Activated effector memory CD4-positive, alpha-beta T cell treated with Interleukin-2 at 50 U/mL for 16 hours (primary cell): ENCODE measurements around the gene OR2L2.
"Not testable (repeated sequence)": the region's sequence is repeated elsewhere in the genome, so short reads cannot be mapped to it uniquely, and the experiment has no call there.

Experiments used
- DNase-seq: peaks from one replicate; pipeline ENCODE4 v3.0.0-alpha.2; 2020

The OR2L2 gene

GRCh38 chr1:248029770-248030169, at the start of gene OR2L2:
TSS of gene OR2L2 (plus strand) at chr1:248030070. CDS start at chr1:248038268, 8,198 bp downstream.
- no peak for DNase-seq

DNA sequence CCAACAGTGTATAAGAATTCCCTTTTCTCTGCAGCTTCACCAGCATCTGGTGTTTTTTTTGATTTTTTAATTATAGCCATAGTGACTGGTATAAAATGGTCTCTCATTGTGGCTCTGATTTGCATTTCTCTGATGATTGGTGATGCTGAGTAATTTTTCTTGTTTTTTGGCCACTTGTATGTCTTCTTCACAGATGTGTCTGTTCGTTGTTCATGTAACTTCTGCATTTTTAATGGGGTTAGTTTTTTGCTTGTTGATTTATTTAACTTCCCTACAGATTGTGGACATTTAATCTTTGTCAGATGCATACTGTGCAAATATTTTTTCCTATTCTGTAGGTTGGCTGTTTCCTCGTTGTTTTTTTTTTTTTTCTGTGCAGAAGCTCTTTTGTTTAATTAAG, 36.9 kb upstream of the OR2L2 start:
- DNase-seq = no peak

- no peak for DNase-seq
Observed at GRCh38 chr1:247998811-247999210, 31.1 kb upstream of the OR2L2 start.

GRCh38 chr1:248000169-248000568, 29.7 kb upstream of the OR2L2 start:
- DNase-seq = no peak

GRCh38 chr1:248007778-248008177, 22.1 kb upstream of the OR2L2 start:
- no peak for DNase-seq

DNA sequence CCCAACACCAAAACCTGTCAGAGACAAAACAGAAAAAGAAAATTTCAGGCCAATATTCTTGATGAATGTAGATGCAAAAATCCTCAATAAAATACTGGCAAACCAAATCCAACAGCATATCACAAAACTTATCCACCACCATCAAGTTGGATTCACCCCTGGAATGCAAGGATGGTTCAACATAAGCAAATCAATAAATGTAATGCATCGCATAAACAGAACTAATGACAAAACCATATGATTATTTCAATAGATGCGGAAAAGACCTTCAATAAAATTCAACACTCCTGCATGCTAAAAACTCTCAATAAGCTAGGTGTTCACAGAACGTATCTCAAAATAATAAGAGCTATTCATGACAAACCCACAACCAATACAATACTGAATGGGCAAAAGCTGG, 20.2 kb upstream of the OR2L2 start:
- DNase-seq = no peak

DNA sequence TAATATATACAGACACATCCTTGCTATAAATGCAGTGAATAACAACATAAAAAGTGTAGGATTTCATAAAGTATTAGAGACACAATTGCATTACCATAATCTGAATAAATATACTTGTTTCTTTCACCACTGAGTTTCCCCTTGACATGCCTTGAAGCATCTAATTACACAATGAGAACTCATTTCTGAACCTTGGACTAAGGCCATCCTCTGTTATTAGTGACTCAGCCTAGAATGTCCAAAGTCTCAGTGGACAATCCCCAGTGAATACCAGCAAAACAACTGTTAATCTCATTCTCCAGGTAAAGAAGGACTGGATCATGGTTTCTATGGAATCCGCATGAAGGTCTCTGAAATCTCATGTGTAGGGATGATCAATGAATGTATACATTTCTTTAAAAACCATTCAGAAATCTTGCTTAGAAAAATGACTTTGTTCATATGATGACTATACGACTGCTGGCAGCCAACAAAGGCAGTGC, 16.6 kb upstream of the OR2L2 start, which contains the start of gene OR2L5:
Gene OR2L5 (plus strand): TSS at position 432 of the 482 bp plus-strand sequence. CDS start 8,288 bp downstream, outside the sequence.
- DNase-seq = no peak

DNA sequence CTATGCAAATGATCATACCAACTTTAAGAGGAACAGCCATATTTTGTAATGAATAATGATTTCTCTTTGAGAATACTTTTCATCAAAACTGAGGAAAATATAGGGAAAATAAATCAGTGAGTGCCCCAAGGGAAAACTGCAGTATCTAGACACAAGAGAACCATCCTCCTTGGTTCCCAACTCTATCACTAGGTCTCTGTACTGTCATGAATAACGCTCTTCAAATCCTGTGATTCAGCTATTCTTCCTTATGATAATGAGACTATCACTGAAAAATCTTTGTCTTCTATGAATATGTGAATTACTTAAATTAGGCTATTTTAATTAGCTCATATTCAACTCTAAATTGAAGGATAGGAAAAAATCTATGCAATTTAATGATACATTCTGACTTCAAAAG, 14.1 kb upstream of the OR2L2 start:
- DNase-seq = no peak

GRCh38 chr1:248045209-248045608, 15.3 kb downstream of the OR2L2 start:
- no peak for DNase-seq

DNA sequence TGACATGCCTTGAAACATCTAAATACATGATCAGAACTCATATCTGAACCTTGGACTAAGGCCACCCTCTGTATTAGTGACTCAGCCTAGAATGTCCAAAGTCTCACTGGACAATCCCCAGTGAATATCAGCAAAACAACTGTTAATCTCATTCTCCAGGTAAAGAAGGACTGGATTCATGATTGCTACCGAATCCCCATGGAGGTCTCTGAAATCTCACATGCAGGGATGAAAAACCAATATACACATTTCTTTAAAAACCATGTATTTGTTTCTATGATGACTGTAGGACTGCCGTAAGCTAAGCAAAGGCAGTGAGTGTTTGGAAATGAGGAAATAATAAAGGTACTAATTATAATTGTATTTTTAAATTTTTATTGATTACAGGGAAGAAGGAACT, 16.7 kb downstream of the OR2L2 start, which contains the start of gene OR2L3:
Gene OR2L3 (plus strand): TSS at position 301 of the 400 bp plus-strand sequence. CDS start 13,846 bp downstream, outside the sequence.
- no peak for DNase-seq

DNA sequence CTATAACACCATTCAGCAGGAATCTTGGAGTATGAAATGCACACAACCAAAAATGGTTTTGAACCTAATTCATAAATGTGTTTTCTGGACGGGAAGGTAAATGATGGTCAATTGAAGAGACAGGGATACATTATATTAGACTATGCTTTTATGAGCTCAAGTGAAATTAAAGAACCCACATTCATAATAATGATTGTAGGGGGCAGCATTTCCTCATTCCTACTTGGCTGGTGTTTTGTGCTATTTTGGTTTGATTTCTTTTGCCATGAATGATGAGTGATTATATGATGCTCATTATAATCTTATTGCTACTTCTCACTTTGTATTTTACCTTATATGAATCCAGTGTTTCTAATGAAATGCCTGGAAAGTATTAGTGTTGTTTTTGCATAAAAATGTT, 17.1 kb downstream of the OR2L2 start:
- no peak for DNase-seq

GRCh38 chr1:248054671-248055070, 24.8 kb downstream of the OR2L2 start:
- DNase-seq = no peak

DNA sequence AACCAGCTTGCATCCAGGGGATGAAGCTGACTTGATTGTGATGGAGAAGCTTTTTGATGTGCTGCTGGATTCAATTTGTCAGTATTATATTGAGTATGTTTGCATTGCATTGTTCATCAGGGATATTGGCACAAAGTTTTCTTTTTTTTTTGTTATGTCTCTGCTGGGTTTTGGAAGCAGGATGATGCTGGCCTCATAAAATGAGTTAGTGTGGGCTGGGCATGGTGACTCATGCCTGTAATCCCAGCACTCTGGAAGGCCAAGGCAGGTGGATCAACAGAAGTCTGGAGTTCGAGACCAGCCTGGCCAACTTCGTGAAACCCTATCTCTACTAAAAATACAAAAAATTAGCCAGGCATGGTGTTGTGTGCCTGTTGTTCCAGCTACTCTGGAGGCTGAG, 25.4 kb downstream of the OR2L2 start:
- DNase-seq = no peak

GRCh38 chr1:248065071-248065470, 35.2 kb downstream of the OR2L2 start:
- no peak for DNase-seq

DNA sequence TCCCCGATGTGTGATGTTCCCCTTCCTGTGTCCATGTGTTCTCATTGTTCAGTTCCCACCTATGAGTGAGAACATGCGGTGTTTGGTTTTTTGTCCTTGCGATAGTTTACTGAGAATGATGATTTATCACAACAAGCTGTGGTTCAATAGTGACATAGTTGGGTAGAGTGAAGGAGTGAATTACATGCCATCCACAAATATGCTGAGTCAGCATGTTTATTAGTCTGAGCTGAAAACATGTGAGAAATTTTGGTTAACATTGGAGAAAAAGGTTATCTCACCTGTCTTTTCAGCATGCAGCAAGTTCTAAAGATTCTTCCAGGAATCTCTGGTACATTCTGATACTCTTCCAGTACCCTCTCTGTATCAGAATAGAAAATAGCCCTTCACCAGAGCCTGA, 35.7 kb downstream of the OR2L2 start:
- DNase-seq = no peak

- DNase-seq = not testable (repeated sequence)
Observed at GRCh38 chr1:248083864-248084263, 54.0 kb downstream of the OR2L2 start.
